Measurements from ENCODE around the gene LRRN2.

DNA sequence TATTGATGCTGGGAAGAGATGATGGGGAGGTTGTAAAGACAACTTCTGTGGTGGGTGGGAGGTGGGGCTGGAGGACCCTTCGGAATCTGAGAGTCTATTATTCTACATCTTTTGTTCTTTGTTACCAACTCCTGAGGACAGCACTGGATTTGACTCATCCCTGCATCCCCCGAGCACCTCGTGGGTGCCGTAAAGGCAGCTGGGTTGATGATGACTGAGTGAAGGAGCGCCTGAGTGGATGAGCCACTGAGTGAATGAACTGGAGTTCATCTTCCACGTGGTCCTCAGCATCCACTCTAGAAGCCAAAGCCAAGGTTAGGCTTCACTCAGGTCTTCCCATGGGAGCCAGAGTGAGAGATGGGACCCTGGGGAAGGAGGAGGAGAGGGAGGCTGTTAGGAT lies 77.6 kb downstream of the LRRN2 start:
- TF ChIP-seq, protein P1, sequence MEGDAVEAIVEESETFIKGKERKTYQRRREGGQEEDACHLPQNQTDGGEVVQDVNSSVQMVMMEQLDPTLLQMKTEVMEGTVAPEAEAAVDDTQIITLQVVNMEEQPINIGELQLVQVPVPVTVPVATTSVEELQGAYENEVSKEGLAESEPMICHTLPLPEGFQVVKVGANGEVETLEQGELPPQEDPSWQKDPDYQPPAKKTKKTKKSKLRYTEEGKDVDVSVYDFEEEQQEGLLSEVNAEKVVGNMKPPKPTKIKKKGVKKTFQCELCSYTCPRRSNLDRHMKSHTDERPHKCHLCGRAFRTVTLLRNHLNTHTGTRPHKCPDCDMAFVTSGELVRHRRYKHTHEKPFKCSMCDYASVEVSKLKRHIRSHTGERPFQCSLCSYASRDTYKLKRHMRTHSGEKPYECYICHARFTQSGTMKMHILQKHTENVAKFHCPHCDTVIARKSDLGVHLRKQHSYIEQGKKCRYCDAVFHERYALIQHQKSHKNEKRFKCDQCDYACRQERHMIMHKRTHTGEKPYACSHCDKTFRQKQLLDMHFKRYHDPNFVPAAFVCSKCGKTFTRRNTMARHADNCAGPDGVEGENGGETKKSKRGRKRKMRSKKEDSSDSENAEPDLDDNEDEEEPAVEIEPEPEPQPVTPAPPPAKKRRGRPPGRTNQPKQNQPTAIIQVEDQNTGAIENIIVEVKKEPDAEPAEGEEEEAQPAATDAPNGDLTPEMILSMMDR (IDR thresholded peaks at IDR 0.05) = no peak
- TF ChIP-seq EP300 (IDR thresholded peaks at IDR 0.05) (no peak), POLR2A (IDR thresholded peaks at IDR 0.05) (no peak)
